NCI-H146 treated with DMSO at 0.1 percent for 48 hours (cell line): Measurements from ENCODE around the gene LTV1.
"Not testable (repeated sequence)": the region's sequence is repeated elsewhere in the genome, so short reads cannot be mapped to it uniquely, and the experiment has no call there.

Source experiments
- DNase-seq: peaks from one replicate; lab custom pipeline; 2025; ENCODE audit not compliant: unreplicated experiment; lab: John Stamatoyannopoulos, UW

LTV1 gene

GRCh38 chr6:143840595-143841265 lies 2.4 kb upstream of the LTV1 start:
- no peak for DNase-seq

DNA sequence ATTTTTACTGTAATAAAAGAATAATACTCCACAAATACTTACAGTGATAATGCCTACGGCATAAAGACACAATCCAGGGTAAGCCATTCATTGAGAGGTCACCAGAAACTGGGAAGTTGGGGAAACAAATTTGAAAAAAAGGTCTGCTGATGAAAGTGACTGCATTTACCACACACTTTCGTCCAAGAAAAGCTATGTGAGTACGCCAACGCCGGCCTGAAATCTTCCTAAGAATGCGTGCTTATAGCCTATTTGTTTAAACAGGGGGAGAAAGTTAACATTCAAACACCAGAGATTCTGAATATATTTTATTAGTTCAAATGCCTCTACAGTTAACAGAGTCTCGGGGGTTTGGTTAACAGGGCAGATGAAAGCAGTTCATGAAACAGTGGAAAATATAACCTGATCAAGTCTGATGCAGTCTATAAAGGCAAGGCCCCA lies 657 bp upstream of the LTV1 start:
- DNase-seq = no peak

GRCh38 chr6:143843677-143843999 lies 500 bp downstream of the LTV1 start:
- DNase-seq = no peak

- DNase-seq = no peak
Measured at GRCh38 chr6:143844006-143844405, 868 bp downstream of the LTV1 start.

DNA sequence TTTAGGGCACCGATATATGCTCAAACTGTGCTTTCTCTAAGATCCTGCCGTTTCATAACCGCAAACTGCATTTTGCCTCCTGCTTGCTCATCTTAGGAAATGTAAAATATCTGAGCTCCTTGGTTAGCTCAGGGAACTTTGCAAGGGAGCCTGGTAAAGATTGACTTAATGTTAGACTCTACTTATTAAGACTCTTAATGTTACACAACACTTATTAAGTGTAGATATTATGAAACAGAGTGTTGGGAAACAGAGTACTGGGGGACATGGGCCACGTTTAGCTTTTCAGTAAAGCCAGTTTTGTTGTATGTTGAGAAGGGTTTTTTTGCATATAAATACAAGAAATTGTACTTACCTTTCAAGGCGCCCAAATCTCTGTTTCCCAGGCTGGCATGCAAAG lies 1.9 kb downstream of the LTV1 start:
- DNase-seq = no peak

GRCh38 chr6:143851706-143852105 lies 8.6 kb downstream of the LTV1 start:
- DNase-seq = not testable (repeated sequence)

DNA sequence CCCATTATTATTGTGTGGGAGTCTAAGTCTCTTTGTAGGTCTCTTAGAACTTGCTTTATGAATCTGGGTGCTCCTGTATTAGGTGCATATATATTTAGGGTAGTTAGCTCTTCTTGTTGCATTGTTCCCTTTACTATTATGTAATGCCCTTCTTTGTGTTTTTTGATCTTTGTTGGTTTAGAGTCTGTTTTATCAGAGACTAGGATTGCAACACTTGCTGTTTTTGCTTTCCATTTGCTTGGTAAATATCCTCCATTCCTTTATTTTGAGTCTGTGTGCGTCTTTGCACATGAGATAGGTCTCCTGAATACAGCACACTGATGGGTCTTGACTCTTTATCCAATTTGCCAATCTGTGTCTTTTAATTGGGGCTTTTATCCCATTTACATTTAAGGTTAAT lies 11.9 kb downstream of the LTV1 start:
- DNase-seq = not testable (repeated sequence)

DNA sequence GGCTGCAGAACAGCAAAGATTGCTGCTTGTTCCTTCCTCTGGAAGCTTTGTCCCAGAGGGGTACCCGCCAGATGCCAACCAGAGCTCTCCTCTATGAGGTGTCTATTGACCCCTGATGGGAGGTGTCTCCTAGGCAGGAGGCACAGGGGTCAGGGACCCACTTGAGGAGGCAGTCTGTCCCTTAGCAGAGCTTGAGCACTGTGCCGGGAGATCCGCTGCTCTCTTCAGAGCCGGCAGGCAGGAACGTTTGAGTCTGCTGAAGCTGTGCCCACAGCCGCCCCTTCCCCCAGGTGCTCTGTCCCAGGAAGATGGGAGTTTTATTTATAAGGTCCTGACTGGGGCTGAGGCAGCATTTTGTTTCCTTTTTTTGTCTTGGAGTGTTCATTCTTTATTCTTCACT lies 13.6 kb downstream of the LTV1 start:
- DNase-seq = not testable (repeated sequence)

DNA sequence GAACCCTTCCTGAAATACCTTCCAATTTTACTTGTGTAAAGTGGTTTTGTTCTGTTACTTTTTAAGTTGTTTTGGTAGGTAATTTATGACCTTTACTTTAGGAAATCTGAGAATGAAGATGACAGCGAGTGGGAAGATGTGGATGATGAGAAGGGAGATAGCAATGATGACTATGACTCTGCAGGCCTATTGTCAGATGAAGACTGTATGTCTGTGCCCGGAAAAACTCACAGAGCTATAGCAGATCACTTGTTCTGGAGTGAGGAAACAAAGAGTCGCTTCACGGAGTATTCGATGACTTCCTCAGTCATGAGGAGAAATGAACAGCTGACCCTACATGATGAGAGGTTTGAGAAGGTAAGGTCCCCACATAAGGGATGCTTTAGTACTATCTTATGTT lies 14.5 kb downstream of the LTV1 start:
- no peak for DNase-seq

DNA sequence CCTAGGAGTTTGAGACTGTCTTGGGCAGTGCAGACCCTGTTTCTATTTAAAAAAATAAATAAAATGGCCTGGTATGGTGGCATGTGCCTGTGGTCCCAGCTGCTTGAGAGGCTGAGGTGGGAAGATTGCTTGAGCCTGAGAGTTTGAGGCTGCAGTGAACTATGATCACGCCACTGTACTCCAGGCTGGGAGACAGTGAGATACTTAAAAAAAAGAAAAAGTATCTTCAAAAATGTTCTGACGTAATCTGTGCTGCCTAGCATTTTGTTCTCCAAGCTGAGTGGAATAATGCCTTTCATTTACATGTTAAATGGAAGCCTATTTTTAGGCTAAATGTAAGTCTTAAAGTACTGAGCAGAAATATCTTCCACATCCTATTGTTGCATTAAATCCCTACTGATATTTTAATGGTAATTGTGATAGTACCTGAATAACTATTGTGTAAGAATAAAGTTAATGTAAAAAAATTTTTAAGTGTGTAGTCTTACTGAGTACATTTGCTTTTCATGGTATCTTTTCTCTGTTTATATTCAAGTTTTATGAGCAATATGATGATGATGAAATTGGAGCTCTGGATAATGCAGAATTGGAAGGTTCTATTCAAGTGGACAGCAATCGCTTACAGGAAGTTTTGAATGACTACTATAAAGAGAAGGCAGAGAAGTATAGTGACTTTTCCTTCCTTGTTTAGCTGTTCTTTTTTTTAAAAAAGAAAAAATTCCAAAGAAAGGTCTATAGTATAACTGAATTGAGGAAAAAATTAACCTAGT lies 16.9 kb downstream of the LTV1 start:
- no peak for DNase-seq

DNA sequence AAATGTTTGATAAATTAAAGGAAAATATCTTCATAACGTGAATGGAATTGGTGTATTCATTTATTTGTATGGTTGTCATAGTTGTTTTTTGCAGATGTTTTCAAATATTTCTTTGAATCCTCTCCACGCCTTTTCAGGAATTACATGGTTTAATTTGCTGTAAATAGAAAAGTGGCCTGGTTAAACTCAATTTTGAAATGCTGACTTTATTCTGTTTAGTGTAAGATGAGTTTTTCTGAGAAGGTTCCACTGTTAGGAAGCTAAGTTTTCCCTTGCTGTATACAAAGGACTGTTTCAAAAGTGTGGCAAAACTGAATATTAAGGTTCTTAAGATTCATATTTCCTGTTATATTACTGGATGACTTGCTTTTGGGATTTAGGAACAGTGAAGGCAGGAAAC lies 20.6 kb downstream of the LTV1 start:
- no peak for DNase-seq

- DNase-seq = no peak
Measured at GRCh38 chr6:143864234-143864633, 21.1 kb downstream of the LTV1 start, which contains the start of gene ZC2HC1B. Gene ZC2HC1B, plus strand, starts transcription at chr6:143864474. Its CDS starts 66 bp downstream, at chr6:143864540.

GRCh38 chr6:143867236-143867635 lies 24.1 kb downstream of the LTV1 start:
- no peak for DNase-seq

GRCh38 chr6:143868808-143869207 lies 25.7 kb downstream of the LTV1 start:
- not testable (repeated sequence) for DNase-seq

GRCh38 chr6:143871202-143871730 lies 28.1 kb downstream of the LTV1 start:
- not testable (repeated sequence) for DNase-seq

DNA sequence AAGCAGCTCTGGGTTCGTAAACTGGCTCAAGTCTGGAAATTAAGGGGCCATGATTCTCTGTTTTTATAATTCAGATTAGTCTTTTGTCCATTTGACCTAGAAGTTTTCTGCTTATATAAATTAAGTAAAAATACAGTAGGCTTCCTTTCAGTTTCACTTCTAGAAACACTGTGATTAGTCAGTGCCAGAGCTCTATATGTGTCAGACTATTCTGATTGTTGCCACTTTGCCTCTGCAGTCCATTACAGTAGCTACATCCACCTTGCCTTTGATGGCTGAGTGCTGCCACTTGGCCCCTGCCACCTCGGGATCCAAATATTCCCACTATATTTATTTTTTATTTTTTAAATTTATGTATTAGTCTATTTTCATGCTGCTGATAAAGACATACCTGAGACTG lies 29.1 kb downstream of the LTV1 start:
- no peak for DNase-seq

DNA sequence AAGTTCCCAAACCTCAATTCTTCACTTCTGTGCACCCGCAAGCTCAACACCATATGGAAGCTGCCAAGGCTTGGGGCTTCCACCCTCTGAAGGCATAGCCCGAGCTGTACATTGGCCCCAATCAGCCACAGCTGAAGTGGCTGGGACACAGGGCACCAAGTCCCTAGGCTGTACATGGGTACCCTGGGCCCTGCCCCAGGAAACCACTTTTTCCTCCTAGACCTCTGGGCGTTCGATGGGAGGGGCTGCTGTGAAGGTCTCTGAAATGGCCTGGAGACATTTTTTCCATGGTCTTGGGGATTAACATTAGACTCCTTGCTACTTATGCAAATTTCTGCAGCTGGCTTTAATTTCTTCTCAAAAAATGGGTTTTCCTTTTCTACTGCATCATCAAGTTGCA lies 30.5 kb downstream of the LTV1 start:
- not testable (repeated sequence) for DNase-seq

- not testable (repeated sequence) for DNase-seq
Measured at GRCh38 chr6:143874503-143874902, 31.4 kb downstream of the LTV1 start.

GRCh38 chr6:143877584-143878271 lies 34.6 kb downstream of the LTV1 start:
- DNase-seq = no peak

GRCh38 chr6:143878272-143878760 lies 35.2 kb downstream of the LTV1 start:
- DNase-seq = no peak

DNA sequence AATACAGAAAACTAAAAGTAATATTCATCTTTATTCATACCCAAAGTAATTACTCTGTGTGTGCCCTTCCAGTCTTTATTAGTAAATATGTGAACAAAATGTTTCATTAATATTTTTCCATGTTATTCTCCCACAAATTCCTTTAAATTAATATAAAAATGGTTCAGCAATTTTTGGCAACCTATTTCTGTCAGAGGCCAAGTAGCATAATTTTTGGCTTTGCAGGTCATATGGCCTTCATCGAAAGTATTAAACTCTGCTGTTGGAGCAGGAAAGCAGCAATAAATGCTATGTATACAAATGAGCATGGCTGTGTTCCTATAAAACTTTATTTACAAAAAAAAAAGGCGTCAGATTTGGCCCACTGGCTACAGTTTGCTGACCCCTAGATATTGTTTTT lies 37.3 kb downstream of the LTV1 start:
- no peak for DNase-seq
